Bronchial epithelial cell (primary cell): Measurements from ENCODE around the gene C17orf78. TPM values are rescaled to one million over a fixed set of nuclear protein-coding genes. Genes with fewer than 3 reads are reported as not detected.
A peak's percentile ranks its signal among the peaks of the same experiment; 100 is the strongest.

Experiments used
- DNase-seq: peaks from one replicate; pipeline ENCODE4 v3.0.0-alpha.2; 2010; ENCODE audit warnings: low read depth
- FAIRE-seq: peaks from 2 replicates; lab custom pipeline; 2011; peaks lifted over from hg19 to GRCh38; lab: Jason Lieb, UNC
- H3K27me3 ChIP-seq: 2 replicates; pipeline ENCODE4 v1.5.1; 2011; ENCODE audit warnings: low read length; ENCODE audit not compliant: control insufficient read depth, insufficient read depth
- H3K36me3 ChIP-seq: 2 replicates; pipeline ENCODE4 v1.5.1; 2011; ENCODE audit warnings: low read length; ENCODE audit not compliant: control insufficient read depth, insufficient read depth
- H3K4me3 ChIP-seq: 2 replicates; pipeline ENCODE4 v1.5.1; 2011; ENCODE audit warnings: mild to moderate bottlenecking, low read depth, low read length, control low read depth
- CTCF ChIP-seq: IDR thresholded peaks from 2 replicates; pipeline ENCODE4 v1.5.1; 2011; ENCODE audit warnings: mild to moderate bottlenecking, moderate library complexity, low read length, control low read depth, inconsistent platforms; ENCODE audit not compliant: insufficient read depth, severe bottlenecking
- total RNA-seq: library from RNA; depleted of rRNA; stranded (reverse); fragments of >200 nt; gene quantifications from 2 replicates; pipeline ENCODE4 v1.2.1, GENCODE V29; 2014

Gene C17orf78
- total RNA-seq, 1 donor from 2014 or later = not detected

DNA sequence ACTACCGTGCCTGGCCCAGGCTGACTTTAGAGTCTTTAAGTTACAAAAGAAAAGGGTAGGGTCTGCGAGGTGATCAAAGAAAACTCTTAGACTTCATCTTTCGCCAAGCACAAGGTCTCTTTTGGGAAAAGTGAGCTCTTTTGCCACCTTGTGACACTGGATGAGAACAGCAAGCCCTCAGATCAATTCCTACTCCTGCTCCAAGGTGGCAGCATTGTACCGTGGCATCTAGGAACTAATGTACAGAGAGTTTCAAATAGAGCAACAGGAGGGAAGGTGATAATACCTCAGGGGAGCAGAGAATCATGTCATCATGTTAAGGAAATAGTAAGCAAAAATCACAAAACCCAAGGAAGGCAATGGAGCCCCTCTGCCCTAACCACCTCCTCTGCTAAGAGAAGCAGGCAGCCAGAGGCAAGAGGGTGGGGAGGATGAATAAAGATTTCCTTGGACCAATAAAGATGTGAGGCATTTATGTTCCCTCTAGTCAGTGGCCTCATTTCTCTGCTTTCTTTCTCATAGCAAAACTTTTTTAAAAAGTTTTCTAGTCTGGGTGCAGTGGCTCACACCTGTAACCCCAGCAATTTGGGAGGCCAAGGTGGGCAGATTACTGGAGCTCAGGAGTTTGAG, 2.1 kb upstream of the C17orf78 start:
- Histone ChIP-seq H3K36me3 (no peaks in the 10 kb centered on the region), H3K4me3 (no peak overlapping the region), H3K27me3 (no peaks in the 10 kb centered on the region)
- FAIRE-seq (no peak), DNase-seq (peak; percentile 81)
- TF ChIP-seq CTCF = peak; percentile 97

- Histone ChIP-seq H3K36me3 (no peaks in the 10 kb centered on the region), H3K4me3 (no peak overlapping the region), H3K27me3 (no peaks in the 10 kb centered on the region)
- TF ChIP-seq CTCF = no peak
- no peak for DNase-seq
- FAIRE-seq = no peak
Measured at GRCh38 chr17:37382056-37382455, 6.3 kb downstream of the C17orf78 start.

DNA sequence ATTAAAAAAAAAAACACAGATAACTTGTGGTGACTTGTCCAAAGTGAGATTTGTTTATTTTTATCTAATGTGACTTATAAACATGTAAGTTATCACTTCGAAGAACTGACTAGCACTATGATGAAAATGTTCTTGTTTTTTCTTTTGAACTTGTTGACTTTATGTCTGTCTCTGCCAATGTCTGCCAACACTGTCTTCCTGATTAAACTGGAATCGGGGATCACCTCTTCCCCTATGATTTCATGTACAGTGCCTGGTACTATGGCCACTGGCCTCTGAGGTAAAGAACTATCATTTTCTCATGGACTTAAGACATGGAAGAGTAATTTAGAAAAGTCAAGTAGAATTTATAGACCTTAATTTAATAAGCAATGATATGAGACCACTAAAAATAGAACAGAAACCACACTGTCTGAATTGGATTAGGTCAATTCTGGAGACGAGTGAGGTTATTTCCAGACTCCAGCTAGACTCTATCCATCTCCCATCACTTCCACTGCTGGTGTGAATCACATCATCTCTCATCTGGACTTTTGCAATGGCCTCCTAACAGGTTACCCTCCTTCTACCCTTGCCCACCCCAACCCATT, 8.9 kb downstream of the C17orf78 start:
- TF ChIP-seq CTCF = no peak
- FAIRE-seq (no peak), DNase-seq (peak; percentile 29)
- no peak overlapping the region for H3K4me3 ChIP-seq
- no peaks in the 10 kb centered on the region for H3K36me3 ChIP-seq
- no peaks in the 10 kb centered on the region for H3K27me3 ChIP-seq

- Histone ChIP-seq H3K4me3 (no peak overlapping the region), H3K27me3 (no peaks in the 10 kb centered on the region), H3K36me3 (no peaks in the 10 kb centered on the region)
- FAIRE-seq (no peak), DNase-seq (no peak)
- no peak for TF ChIP-seq CTCF
Measured at GRCh38 chr17:37385474-37385990, 9.7 kb downstream of the C17orf78 start.

DNA sequence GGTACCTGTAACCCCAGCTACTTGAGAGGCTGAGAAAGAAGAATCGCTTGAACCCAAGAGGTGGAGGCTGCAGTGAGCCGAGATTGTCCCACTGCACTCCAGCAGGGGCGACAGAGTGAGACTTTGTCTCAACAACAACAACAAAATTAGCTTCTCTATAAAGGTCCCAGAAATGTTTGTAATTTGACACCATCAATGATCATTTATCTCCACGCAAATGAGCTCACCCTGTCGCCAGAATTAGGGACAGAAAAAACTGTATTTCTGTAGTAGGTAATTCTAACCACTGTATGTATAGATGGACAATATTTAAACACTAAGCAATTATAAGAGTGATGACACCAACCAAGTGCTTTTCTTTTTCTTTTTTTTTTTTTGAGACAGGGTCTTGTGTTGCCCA, 10.7 kb downstream of the C17orf78 start:
- Histone ChIP-seq H3K4me3 (no peak overlapping the region), H3K27me3 (no peaks in the 10 kb centered on the region), H3K36me3 (no peaks in the 10 kb centered on the region)
- DNase-seq = no peak
- TF ChIP-seq CTCF = no peak
- FAIRE-seq = no peak
